GM21447 (cell line): ENCODE results near the gene P2RX2.
"Not testable (repeated sequence)": the region's sequence is repeated elsewhere in the genome, so short reads cannot be mapped to it uniquely, and the experiment has no call there.

Experiments
- ATAC-seq: cut with Tn5 transposase; IDR thresholded peaks from one replicate; pipeline ENCODE4 v1.9.1; 2021; ENCODE audit not compliant: unreplicated experiment

Gene P2RX2

GRCh38 chr12:132583411-132583710 lies 35.2 kb upstream of the P2RX2 start:
- no peak for ATAC-seq

- ATAC-seq = no peak
These were observed 34.8 kb upstream of the P2RX2 start for GRCh38 chr12:132583736-132584135.

GRCh38 chr12:132584429-132584828 lies 34.1 kb upstream of the P2RX2 start:
- no peak for ATAC-seq

GRCh38 chr12:132585177-132585576 lies 33.4 kb upstream of the P2RX2 start:
- no peak for ATAC-seq

GRCh38 chr12:132586929-132587328 lies 31.6 kb upstream of the P2RX2 start:
- ATAC-seq = no peak

- ATAC-seq = no peak
These were observed 30.8 kb upstream of the P2RX2 start for GRCh38 chr12:132587781-132588180.

- ATAC-seq = no peak
These were observed 30.3 kb upstream of the P2RX2 start for GRCh38 chr12:132588319-132588718.

- no peak for ATAC-seq
These were observed 29.5 kb upstream of the P2RX2 start for GRCh38 chr12:132588821-132589669.

GRCh38 chr12:132591107-132591935 lies 27.3 kb upstream of the P2RX2 start:
- ATAC-seq = no peak

GRCh38 chr12:132592282-132592970 lies 26.1 kb upstream of the P2RX2 start:
- ATAC-seq = no peak

- no peak for ATAC-seq
These were observed 25.5 kb upstream of the P2RX2 start for GRCh38 chr12:132593071-132593470.

- no peak for ATAC-seq
These were observed 25.1 kb upstream of the P2RX2 start for GRCh38 chr12:132593521-132593920.

- ATAC-seq = no peak
These were observed 24.6 kb upstream of the P2RX2 start for GRCh38 chr12:132593938-132594358.

GRCh38 chr12:132595183-132595582 lies 23.4 kb upstream of the P2RX2 start:
- ATAC-seq = no peak

GRCh38 chr12:132596016-132596415 lies 22.6 kb upstream of the P2RX2 start:
- ATAC-seq = no peak

- ATAC-seq = no peak
These were observed 21.0 kb upstream of the P2RX2 start for GRCh38 chr12:132597333-132598316.

- not testable (repeated sequence) for ATAC-seq
These were observed 19.1 kb upstream of the P2RX2 start for GRCh38 chr12:132599502-132599901.

GRCh38 chr12:132600048-132601032 lies 18.2 kb upstream of the P2RX2 start:
- no peak for ATAC-seq

GRCh38 chr12:132601171-132601883 lies 17.2 kb upstream of the P2RX2 start:
- ATAC-seq = no peak
